Loucy (cell line): ENCODE data around the gene LDAF1.
"Not testable (repeated sequence)": the region's sequence is repeated elsewhere in the genome, so short reads cannot be mapped to it uniquely, and the experiment has no call there.

Experiments used
- H2AFZ ChIP-seq: fragments of 200-600 bp; sonication (generic); 2 replicates; pipeline ENCODE4 v1.6.0; 2016; ENCODE audit warnings: antibody characterized with exemption, mild to moderate bottlenecking, low read length, moderate library complexity
- H3F3A ChIP-seq: fragments of 200-600 bp; 2 replicates; pipeline ENCODE4 v1.6.0; 2016; ENCODE audit warnings: antibody characterized with exemption, low read depth, mild to moderate bottlenecking
- H3K27me3 ChIP-seq: fragments of 200-600 bp; sonication (generic); 2 replicates; pipeline ENCODE4 v1.6.1; 2014; ENCODE audit warnings: low read length, mild to moderate bottlenecking; ENCODE audit not compliant: insufficient read depth, poor library complexity, severe bottlenecking
- H3K36me3 ChIP-seq: fragments of 200-600 bp; sonication (generic); 2 replicates; pipeline ENCODE4 v1.6.1; 2016; ENCODE audit warnings: low read length; ENCODE audit not compliant: insufficient read depth
- H3K4me1 ChIP-seq: fragments of 200-600 bp; sonication (generic); 2 replicates; pipeline ENCODE4 v1.5.1; 2014; ENCODE audit warnings: low read length, mild to moderate bottlenecking; ENCODE audit not compliant: insufficient read depth, poor library complexity, severe bottlenecking
- H3K4me2 ChIP-seq: fragments of 200-600 bp; sonication (generic); 2 replicates; pipeline ENCODE4 v1.6.0; 2014; ENCODE audit warnings: antibody characterized with exemption, low read length, low read depth, mild to moderate bottlenecking; ENCODE audit not compliant: poor library complexity, severe bottlenecking
- H3K4me3 ChIP-seq: fragments of 200-600 bp; sonication (generic); 2 replicates; pipeline ENCODE4 v1.5.1; 2014; ENCODE audit warnings: low read length, mild to moderate bottlenecking, mixed read lengths; ENCODE audit not compliant: poor library complexity, severe bottlenecking
- H3K79me2 ChIP-seq: fragments of 200-600 bp; sonication (generic); 2 replicates; pipeline ENCODE4 v1.6.1; 2014; ENCODE audit warnings: low read length; ENCODE audit not compliant: insufficient read depth
- H3K9ac ChIP-seq: fragments of 200-600 bp; sonication (generic); 2 replicates; pipeline ENCODE4 v1.6.0; 2014; ENCODE audit warnings: mild to moderate bottlenecking, low read depth, low read length, moderate library complexity; ENCODE audit not compliant: poor library complexity, severe bottlenecking
- H3K9me2 ChIP-seq: fragments of 200-600 bp; sonication (generic); replicated peaks from 2 replicates; pipeline ENCODE4 v1.6.1; 2016; ENCODE audit warnings: low read depth, low read length, mixed read lengths
- H3K9me3 ChIP-seq: fragments of 200-600 bp; sonication (generic); 2 replicates; pipeline ENCODE4 v1.6.1; 2014; ENCODE audit warnings: mild to moderate bottlenecking, antibody characterized with exemption, low read length, low read depth; ENCODE audit not compliant: insufficient read depth
- H4K20me1 ChIP-seq: fragments of 200-600 bp; sonication (generic); 2 replicates; pipeline ENCODE4 v1.6.0; 2014; ENCODE audit warnings: antibody characterized with exemption, low read length, mild to moderate bottlenecking; ENCODE audit not compliant: insufficient read depth, poor library complexity, severe bottlenecking
- CTCF ChIP-seq: fragments of 200-600 bp; sonication (generic); conservative IDR thresholded peaks from 2 replicates; pipeline ENCODE4 v1.5.1; 2014; ENCODE audit warnings: mild to moderate bottlenecking, antibody characterized with exemption, low read length
- EZH2phosphoT487 ChIP-seq: fragments of 200-600 bp; IDR thresholded peaks from 2 replicates; pipeline ENCODE4 v1.6.1; 2018; ENCODE audit warnings: antibody characterized with exemption, mild to moderate bottlenecking, moderate library complexity, borderline replicate concordance

The LDAF1 gene

GRCh38 chr16:21145738-21146137 lies 12.7 kb upstream of the LDAF1 start:
- H3K9me2 ChIP-seq = no peaks in the 10 kb centered on the region
- H2AFZ ChIP-seq = no peak overlapping the region
- no peaks in the 10 kb centered on the region for H3K4me1 ChIP-seq
- H3K9ac ChIP-seq = no peak overlapping the region
- no peaks in the 10 kb centered on the region for H4K20me1 ChIP-seq
- no peaks in the 10 kb centered on the region for H3K79me2 ChIP-seq
- no peak for TF ChIP-seq EZH2phosphoT487
- no peak for TF ChIP-seq CTCF
- no peak overlapping the region for H3K4me2 ChIP-seq
- H3F3A ChIP-seq = no peaks in the 10 kb centered on the region
- no peak overlapping the region for H3K4me3 ChIP-seq
- peaks cover 2% of the 10 kb centered on the region; the same call in 1 of the 2 replicates for H3K9me3 ChIP-seq
- no peaks in the 10 kb centered on the region for H3K36me3 ChIP-seq
- no peaks in the 10 kb centered on the region for H3K27me3 ChIP-seq

- H3K9me2 ChIP-seq = no peaks in the 10 kb centered on the region
- TF ChIP-seq EZH2phosphoT487 = no peak
- no peak for TF ChIP-seq CTCF
- no peaks in the 10 kb centered on the region for H3K9me3 ChIP-seq
- no peak within 1 kb of the TSS for H3K9ac ChIP-seq
- no peaks in the 10 kb centered on the region for H3K27me3 ChIP-seq
- peak within 1 kb of the TSS; percentile 46 for H2AFZ ChIP-seq
- no peak within 1 kb of the TSS for H3K4me2 ChIP-seq
- H3K36me3 ChIP-seq = no peaks in the 10 kb centered on the region
- no peaks in the 10 kb centered on the region for H4K20me1 ChIP-seq
- no peaks in the 10 kb centered on the region for H3K79me2 ChIP-seq
- no peaks in the 10 kb centered on the region for H3K4me1 ChIP-seq
- no peak within 1 kb of the TSS for H3K4me3 ChIP-seq
- H3F3A ChIP-seq = no peaks in the 10 kb centered on the region
Measured at GRCh38 chr16:21150375-21151001, 8.0 kb upstream of the LDAF1 start, which contains the start of gene DNAH3. Gene DNAH3 (minus strand): TSS chr16:21150846. CDS start chr16:21150319, 527 bp downstream.

- H3K4me1 ChIP-seq, H3K4me3 ChIP-seq, H3K36me3 ChIP-seq, H3K4me2 ChIP-seq, H3K9me3 ChIP-seq, H3F3A ChIP-seq, H2AFZ ChIP-seq, H4K20me1 ChIP-seq, H3K9me2 ChIP-seq, H3K79me2 ChIP-seq, H3K9ac ChIP-seq, H3K27me3 ChIP-seq: not testable (repeated sequence)
Measured at GRCh38 chr16:21152160-21153030, 6.1 kb upstream of the LDAF1 start.

- not testable (repeated sequence) for H3F3A ChIP-seq, H3K4me3 ChIP-seq, H3K4me2 ChIP-seq, H3K9ac ChIP-seq, H4K20me1 ChIP-seq, H3K9me3 ChIP-seq, H3K4me1 ChIP-seq, H3K9me2 ChIP-seq, H3K36me3 ChIP-seq, H3K27me3 ChIP-seq, H2AFZ ChIP-seq, H3K79me2 ChIP-seq
Measured at GRCh38 chr16:21153124-21153729, 5.2 kb upstream of the LDAF1 start.

GRCh38 chr16:21156011-21156410 lies 2.5 kb upstream of the LDAF1 start:
- H3K9ac ChIP-seq, H2AFZ ChIP-seq, H3K9me2 ChIP-seq, H3K27me3 ChIP-seq, H3K79me2 ChIP-seq, H3K4me3 ChIP-seq, H3F3A ChIP-seq, H4K20me1 ChIP-seq, H3K4me2 ChIP-seq, H3K9me3 ChIP-seq, H3K36me3 ChIP-seq: not testable (repeated sequence)
- peaks cover 14% of the 10 kb centered on the region for H3K4me1 ChIP-seq
